GM19397 (cell line): ENCODE measurements around the gene CXorf65.
A peak's percentile ranks its signal among the peaks of the same experiment; 100 is the strongest.

ENCODE experiments used
- ATAC-seq: cut with Tn5 transposase; IDR thresholded peaks from one replicate; pipeline ENCODE4 v1.9.1; 2021; ENCODE audit warnings: mild to moderate bottlenecking, moderate library complexity; ENCODE audit not compliant: unreplicated experiment

The CXorf65 gene

DNA sequence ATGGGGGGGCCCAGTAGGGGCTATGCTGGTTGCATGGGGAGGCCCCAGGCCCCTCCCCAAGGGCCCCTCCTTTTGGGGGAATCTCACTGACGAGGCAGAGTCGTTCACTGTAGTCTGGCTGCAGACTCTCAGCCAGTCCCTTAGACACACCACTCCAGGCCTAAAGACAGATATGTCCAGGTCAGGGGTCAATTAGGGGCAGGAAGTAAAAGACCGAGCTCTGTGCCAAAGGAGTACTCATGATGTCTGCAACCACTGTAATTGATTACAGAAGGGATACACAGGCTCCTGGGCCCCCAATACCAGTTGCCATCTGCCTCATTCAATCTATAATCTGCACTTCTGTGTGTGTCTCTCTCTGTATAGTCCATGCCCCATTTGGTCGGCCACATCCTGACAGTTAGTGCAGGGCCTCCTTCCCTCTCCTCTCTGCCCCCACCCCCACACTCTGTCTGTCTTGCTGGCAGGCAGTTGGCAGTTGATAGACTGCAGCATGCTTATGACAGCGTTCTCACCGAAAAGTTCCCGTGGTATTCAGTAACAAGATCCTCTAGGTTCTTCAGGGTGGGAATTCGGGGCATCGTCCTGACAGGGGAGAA, 1.3 kb upstream of the CXorf65 start:
- ATAC-seq: no peak

DNA sequence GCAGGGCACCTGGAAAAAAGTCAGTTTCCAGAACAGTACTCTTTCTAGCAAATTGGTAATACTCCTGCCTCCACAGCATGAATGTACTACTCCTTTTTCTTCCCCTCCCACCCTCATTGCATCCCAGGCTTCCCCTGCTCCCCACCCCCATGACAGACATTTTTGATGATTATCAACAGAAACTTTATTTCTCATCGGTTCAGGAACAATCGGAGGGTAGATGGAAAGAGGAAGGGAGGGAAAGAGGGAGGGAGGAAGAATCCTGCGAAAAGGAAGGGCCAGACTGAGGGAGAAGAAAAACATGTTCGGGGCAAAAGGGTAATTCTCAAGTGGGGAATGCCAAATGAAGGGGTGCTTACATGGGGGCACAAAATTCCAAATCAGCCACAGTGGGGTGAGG, 705 bp upstream of the CXorf65 start:
- ATAC-seq: no peak

DNA sequence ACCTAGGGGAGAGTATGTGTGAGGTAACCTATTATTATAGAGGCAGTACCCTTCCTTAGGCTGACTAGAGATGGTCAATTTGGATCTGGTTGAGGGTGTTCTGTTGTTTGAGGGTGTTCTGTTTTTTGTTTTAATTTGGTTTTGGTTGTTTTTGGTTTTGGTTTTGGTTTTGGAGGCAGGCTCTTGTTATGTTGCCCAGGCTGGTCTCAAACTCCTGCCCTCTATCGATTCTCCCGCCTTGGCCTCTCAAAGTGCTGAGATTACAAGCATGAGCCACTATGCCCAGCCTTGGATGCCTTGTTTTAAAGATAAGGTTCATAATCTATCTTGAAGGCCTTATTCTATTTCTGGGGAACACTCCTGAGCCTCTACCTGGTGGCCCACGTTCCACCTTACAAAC, 912 bp downstream of the CXorf65 start:
- no peak for ATAC-seq

DNA sequence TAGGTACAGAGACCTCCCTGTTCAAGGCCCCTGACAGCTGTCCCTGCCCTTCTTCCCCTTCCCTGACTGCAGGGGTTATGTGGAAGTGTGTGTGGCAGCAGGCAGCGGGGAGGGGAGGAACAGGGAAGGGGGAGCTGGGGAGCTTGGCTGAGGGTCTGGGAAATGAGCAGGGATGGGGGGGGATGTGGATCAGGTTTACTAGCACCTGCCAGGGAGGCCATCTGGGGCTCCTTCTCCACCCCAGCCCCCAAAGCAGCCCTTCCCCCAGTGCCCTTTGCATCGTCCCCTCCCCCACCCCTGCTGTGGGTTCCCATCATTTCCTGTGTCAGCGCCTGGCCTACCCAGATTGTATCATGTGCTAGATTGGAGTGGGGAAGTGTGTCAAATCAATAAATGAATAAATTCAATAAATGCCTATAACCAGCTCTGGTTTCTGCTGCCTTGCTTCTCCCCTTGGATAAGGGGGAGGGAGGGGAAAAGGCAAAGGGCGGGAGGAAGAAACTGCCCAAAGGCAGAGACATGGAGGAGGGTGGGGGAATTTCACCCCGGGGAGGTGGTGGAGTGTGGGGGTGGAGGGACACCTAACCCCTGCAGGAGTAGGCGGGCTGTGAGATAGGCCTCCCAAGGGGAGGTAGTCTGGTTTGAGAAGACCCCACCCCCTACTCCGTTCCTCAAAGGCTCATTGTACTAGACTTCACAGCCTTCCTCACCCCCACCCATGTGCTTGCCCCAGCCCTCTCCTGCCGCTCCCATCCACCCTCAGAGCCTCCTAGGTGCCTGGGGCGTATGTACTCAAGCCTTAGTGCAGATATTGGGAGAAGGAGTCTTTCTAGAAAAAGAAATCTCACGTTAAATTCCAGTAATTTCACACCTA, 3.2 kb downstream of the CXorf65 start:
- ATAC-seq: no peak

DNA sequence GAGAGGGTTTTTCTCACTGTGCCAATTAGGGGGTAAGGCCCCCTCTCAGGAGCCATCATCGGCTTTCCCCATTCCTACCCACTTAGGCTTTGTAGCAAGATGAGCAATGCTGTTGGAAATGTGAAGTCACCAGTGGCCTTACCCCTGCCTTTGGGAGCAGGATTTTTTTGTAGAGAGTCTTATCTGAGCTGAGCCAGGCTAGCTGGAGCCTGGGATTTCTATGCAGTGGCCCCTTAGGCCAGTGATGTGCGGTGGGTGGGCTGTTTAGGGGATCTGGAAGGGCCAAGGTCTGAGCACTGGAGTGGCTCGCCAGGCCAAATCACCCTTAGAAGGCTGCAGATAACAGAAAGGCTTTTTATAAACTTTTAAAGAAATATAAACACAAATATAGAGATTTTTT, 4.2 kb downstream of the CXorf65 start:
- ATAC-seq: no peak

DNA sequence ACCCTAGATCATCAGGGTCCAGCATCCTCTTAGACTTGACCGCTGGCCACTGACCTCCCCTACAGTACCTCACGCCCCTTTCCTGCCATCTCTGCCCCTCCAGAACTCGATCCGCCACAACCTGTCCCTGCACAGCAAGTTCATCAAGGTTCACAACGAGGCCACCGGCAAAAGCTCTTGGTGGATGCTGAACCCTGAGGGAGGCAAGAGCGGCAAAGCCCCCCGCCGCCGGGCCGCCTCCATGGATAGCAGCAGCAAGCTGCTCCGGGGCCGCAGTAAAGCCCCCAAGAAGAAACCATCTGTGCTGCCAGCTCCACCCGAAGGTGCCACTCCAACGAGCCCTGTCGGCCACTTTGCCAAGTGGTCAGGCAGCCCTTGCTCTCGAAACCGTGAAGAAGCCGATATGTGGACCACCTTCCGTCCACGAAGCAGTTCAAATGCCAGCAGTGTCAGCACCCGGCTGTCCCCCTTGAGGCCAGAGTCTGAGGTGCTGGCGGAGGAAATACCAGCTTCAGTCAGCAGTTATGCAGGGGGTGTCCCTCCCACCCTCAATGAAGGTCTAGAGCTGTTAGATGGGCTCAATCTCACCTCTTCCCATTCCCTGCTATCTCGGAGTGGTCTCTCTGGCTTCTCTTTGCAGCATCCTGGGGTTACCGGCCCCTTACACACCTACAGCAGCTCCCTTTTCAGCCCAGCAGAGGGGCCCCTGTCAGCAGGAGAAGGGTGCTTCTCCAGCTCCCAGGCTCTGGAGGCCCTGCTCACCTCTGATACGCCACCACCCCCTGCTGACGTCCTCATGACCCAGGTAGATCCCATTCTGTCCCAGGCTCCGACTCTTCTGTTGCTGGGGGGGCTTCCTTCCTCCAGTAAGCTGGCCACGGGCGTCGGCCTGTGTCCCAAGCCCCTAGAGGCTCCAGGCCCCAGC, 5.7 kb downstream of the CXorf65 start:
- no peak for ATAC-seq

DNA sequence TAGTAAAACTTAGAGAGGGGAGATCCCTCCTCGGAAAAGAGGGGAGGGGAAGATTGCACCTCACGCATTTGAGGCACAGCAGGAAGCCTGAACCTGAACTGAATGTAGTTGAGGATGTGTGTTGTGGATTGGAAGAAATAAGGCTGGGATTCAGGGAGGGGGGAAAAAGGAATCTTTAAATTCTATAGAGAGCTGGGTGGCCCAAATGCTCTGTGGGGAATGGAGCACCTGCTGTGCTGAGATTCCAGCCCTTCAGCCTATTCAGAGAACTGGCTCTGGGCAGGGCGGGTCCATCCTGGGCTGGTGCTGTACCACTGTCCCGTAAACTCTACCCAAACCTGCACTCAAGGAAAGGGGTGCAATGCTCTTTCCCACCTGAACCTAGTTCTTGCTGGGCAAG, 6.8 kb downstream of the CXorf65 start:
- ATAC-seq: no peak

DNA sequence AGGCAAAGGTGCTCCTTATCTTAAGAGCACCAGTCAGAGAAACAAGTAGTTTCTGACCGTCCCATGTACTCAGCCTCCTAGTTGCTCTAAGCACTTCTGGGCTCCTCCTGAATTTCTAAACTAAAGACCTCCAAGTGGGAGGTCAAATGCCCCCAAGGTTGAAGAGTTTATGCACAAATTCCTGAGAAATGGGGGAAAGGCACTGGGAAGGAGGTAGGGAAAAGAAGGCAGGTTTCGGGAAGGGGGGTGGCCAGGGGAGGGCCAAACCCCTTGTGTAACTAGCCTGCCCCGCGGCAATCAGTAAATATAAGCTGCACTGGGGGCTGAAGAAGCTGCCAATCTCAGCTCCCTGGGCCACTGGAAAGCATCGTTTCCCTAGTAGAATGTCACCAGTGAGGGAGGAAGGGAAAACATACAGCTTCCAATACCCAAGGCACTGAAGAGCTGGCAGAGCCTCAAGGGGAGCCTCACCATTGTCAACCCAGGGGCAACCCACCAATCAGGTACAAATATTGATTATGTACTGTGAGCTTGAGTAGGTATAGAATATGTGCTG, 7.5 kb downstream of the CXorf65 start:
- no peak for ATAC-seq

DNA sequence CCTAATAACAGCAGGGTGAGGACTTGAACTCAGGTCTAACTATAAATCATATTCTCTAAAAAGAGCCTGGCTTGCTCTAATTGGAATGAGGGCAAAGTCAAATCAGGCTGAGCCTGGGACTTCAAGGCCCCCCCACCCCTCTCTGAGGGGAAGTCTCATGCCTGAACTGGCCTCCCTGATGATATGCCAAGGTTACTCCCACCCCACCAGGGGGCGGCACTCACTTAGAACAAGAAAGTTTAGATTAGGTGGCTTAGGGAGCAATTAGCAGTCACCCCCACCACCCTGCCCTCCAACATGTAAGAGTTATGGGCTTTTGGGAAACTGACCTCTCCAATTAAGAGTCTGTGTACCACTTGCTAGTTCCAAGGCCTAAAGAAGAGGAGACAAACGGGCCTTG, 8.2 kb downstream of the CXorf65 start:
- no peak for ATAC-seq

DNA sequence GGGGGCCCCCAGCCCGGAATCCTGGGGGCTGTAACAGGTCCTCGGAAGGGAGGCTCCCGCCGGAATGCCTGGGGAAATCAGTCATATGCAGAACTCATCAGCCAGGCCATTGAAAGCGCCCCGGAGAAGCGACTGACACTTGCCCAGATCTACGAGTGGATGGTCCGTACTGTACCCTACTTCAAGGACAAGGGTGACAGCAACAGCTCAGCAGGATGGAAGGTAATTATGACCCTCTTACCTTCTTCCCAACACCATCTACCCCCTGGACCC, 9.8 kb downstream of the CXorf65 start:
- no peak for ATAC-seq

DNA sequence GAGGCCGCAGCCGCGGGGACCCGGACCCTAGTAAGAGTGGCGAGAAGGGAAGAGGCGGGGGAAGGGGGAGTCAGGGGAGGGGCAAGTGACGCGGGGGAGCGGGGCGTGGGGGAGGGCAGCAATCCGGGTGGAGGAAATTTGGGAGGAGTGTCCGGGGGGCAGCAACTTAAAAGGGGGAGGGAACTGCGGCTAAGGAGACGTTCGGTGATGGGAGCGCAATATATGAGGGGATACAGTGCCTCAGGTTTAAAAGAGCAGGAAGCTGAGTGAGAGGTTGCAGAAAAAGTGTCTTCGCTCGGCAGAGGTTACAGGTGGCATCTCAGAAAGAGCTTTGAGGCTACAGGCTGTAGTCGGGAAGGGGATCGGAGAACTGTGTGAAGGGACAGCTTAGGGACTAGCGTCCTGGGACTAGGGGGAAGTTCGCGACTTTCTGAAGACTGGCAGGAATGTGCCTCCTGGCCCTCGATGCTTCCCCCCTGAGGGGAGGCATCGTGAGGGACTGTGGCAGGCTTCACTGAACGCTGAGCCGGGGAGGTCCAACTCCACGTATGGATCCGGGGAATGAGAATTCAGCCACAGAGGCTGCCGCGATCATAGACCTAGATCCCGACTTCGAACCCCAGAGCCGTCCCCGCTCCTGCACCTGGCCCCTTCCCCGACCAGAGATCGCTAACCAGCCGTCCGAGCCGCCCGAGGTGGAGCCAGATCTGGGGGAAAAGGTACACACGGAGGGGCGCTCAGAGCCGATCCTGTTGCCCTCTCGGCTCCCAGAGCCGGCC, 10.4 kb downstream of the CXorf65 start:
- no peak for ATAC-seq

DNA sequence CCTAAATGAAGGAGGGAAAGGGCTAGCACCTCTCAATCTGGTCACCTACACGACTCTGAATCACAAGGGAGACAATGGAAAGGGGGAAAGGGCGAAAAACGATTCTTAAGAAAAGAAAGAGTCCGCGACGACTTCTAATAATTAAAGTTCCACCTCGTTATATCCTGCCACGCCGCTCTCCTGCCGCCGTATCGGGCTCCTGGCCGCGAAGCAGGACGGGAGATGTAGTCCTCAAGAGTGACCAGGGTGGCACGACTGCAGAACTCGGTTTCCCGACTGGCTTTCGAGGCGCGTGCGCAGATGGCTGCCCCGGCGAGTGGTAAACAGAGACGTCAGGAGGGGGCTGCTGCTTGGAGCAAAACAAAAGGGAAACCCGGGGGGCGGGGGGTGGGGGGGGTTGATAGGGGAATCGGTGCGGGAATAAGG, 11.0 kb downstream of the CXorf65 start, which contains the start of gene FOXO4:
TSS of gene FOXO4 (plus strand) at position 297 of the 426 bp plus-strand sequence. CDS start 678 bp downstream, outside the sequence.
- ATAC-seq: peak; percentile 94

DNA sequence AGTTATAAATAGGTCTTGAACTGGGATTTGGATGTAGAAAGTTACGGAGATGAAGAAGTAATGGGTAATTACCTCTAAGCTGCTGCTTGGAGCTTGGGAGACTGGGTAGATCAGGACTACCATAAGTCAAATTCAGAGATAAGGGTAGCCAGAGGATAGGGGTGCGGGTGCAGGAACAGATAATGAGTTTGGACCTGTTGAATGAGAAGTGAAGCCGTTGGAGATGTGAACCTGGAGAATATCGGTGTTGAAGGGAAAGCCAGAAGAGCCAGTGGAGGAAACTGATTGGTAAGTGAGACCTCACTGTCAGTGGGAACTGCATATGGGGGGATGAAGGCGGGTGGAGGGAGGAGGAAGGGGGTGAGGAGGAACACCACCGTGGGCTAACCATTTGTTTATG, 11.5 kb downstream of the CXorf65 start:
- ATAC-seq: no peak

DNA sequence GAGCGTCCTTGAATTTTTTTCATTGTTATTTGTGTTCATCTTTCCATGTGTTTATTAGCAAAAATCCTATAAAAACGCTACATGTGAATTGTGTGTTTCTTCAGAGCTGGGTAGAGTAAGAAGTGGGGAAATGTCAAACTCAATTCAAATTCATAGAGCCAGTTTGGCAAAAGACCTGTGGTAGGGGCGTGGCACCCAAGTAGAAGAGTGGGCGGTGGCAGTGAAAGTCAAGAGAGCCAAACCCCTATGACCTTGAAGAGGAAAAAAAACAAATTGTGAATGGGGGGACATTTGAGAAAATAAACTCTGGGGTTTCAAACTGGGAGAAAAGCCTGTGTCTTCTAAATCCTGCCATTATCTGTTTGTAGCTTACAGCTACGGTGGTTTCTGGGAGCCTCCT, 15.3 kb downstream of the CXorf65 start:
- no peak for ATAC-seq

DNA sequence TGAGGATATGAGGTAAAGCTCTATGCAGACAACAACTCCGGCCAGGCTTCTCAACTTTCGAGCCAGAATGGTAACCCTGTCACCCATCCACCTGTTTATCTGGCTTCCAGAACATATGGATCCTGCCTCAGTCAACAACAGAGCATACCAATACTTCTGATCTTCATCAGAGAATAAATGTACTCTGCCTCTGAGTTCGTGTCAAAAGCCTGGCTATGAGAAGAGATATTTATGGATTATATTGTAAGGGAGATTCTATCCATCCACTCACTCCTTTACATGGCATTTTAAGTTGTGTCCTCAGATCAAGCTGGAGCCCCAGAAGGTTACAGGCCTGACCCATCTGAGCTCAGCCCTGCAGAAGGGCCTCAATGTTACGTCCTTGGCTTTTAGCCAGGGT, 20.6 kb downstream of the CXorf65 start:
- no peak for ATAC-seq

DNA sequence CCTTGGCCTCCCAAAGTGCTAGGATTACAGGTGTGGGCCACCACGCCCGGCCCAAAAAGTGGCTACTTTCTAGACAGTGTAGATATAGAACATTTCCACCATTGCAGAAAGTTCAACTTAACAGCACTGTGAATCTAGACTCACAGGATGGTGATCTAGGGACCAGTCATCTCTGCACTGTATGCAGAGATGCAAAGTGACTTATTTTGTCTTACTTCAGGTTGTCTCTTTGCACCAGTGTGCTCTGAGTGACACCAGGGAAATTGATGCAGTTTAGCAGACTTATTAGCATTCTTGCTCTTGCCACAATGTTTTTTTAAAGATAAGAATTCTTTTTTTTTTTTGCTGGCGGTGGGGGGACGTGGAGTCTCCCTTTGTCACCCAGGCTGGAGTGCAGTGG, 23.7 kb downstream of the CXorf65 start:
- no peak for ATAC-seq

DNA sequence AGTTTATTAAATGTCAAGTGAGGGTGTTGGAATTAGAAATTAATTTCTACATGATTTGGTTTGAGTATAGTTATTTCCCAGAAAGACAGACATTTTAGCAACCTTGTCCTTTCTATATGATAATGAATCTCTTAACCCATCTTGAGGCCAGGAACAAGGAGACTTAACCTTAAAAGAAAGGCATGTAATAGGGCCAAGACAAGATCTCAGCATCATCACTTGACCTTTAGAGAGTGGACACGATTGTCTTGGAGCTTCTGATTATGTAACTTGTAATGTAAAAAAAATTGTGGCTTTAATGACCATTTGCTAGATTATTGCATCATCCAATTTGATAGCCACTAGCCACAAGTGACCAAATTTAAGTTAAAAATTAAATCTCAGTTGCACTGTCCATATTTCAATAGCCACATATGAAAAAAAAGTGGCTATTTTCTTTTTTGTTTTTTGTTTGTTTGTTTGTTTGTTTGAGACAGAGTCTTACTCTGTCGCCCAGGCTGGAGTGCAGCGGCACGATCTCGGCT, 24.4 kb downstream of the CXorf65 start:
- no peak for ATAC-seq

DNA sequence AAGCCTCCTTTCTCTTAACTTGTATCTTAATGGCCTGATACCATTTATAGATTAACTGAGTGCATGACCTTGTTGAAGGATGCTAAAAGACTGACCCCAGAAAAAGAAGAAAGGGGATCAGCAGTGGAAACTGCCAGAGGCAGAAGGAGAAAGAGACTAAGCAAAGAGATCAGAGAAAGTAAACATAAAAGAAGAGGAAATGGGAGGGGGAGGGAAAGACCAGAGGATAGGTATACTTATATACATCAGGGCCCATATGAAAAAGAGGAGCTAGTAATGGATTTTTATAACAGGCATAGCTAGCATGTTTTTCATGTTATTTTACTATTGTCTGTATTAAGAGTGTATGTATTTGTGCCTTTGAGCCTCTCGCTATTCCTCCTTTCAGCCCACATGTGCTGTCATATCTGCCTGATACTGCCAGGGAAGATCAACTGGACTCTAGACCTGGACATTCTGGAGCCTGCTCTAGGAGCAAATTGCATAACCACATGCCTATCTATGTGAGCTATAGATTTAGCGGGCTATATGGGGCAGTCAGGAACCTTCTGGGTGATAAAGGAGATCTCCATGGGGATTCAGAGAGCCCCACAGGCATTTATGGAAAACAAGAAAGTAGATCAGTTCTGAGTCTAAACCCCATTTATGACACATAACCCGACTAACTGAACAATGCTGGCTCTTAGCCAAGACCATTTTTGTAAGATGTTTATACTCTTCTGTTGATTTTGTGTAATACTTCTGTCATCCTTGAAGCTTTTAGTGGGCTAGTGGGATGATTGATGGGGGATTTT, 25.0 kb downstream of the CXorf65 start:
- ATAC-seq: no peak

DNA sequence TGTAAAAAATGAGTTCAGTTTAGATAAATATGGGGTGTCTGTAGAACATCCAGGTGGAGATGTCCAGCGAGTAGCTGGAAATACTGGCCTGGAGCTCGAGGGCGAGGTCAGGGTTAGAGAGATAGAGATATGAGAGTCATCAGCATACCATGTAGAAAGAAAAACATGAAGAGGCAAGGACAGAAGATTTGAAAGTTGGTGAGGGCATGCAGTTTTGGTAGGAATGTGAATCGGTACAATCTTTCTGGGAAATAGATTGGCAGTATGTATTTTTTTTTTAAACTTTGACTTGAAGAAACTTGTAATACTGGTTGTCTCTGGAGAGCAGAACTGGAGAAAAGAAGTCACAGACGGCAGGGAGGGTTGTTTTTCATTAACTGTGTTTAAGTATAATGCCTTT, 36.0 kb downstream of the CXorf65 start:
- no peak for ATAC-seq
